ENCODE results near the gene TBC1D22A.

Gene TBC1D22A

DNA sequence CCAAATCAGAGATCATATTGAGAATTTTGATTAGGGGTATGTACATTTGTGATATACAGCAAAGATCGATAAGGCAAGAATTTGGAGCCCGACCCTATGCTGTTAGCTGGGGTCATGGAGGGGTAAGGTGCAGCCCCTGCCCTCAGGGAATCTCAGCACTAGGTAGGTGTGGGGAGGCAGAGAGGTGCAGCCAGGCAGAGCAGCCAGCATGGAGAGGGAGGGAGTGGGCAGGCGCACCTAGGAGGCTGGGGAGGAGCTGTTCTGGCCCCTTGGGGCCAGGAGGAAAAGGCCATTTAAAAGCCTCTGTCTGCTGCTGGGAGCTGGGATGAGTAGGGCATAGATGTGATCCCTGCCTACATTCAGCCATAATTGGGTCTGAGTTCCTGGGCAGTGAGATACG, 293.0 kb downstream of the TBC1D22A start:
- Histone ChIP-seq H3K27me3 (replicated peaks; ENCODE audit: control insufficient read depth, insufficient read depth, low read length, poor library complexity, severe bottlenecking) (no peaks in the 10 kb centered on the region), H3K4me1 (ENCODE audit: control insufficient read depth, insufficient read depth, low read length, poor library complexity, severe bottlenecking) (no peaks in the 10 kb centered on the region), H3K27ac (ENCODE audit: insufficient read depth, low read length, poor library complexity, severe bottlenecking) (no peak overlapping the region), H3K9me3 (ENCODE audit: control insufficient read depth, low read length) (no peaks in the 10 kb centered on the region), H3K36me3 (ENCODE audit: control insufficient read depth, insufficient read depth, low read length) (peaks cover 6% of the 10 kb centered on the region), H3K4me3 (ENCODE audit: insufficient read depth, low read depth, low read length, poor library complexity, severe bottlenecking) (no peak overlapping the region)
- DNase-seq: no peak

DNA sequence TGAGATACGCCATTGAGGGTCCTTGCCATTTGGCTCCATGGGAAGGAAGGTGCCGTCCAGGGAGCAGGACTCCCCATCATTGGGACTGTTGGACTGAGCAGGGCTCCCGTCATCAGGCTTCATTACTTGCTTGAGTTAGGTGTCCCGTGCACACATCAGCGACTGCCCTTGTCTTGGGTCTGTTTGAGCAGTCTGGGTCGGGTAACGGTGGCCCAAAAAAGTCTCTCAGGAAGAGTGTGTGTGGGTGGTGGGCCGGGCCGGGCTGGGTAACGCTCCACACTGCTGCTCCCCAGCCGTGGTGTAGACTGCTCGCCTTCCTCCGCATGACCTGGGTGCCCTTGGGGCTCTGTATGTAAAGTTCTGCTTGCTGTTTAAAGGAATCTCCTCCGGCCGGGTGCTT, 293.5 kb downstream of the TBC1D22A start:
- no peaks in the 10 kb centered on the region for H3K9me3 ChIP-seq (ENCODE audit: control insufficient read depth, low read length)
- H3K27me3 ChIP-seq (replicated peaks; ENCODE audit: control insufficient read depth, insufficient read depth, low read length, poor library complexity, severe bottlenecking): no peaks in the 10 kb centered on the region
- no peak for DNase-seq
- H3K4me1 ChIP-seq (ENCODE audit: control insufficient read depth, insufficient read depth, low read length, poor library complexity, severe bottlenecking): no peaks in the 10 kb centered on the region
- peaks cover 8% of the 10 kb centered on the region for H3K36me3 ChIP-seq (ENCODE audit: control insufficient read depth, insufficient read depth, low read length)
- no peak overlapping the region for H3K4me3 ChIP-seq (ENCODE audit: insufficient read depth, low read depth, low read length, poor library complexity, severe bottlenecking)
- H3K27ac ChIP-seq (ENCODE audit: insufficient read depth, low read length, poor library complexity, severe bottlenecking): no peak overlapping the region

DNA sequence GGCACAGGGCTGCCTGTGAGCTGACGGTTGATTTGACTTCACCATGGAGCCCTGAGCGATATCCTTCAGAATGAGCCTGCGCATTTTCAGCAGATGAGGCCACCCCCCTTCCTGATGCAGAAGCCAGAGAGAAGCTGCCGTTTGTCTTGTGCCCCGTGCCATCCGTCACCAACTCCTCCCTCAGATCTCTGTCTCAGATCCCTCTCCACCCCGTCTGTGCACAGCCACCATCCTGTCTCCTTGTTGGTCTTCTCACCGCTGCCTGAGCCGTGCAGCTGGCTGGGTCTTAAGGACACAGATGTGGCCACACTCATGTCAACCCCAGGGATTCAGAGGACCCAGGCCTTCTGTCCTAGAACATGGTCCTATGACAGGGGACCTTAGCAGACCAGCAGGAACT, 293.9 kb downstream of the TBC1D22A start:
- Histone ChIP-seq H3K36me3 (ENCODE audit: control insufficient read depth, insufficient read depth, low read length) (peaks cover 13% of the 10 kb centered on the region), H3K9me3 (ENCODE audit: control insufficient read depth, low read length) (no peaks in the 10 kb centered on the region), H3K27me3 (replicated peaks; ENCODE audit: control insufficient read depth, insufficient read depth, low read length, poor library complexity, severe bottlenecking) (no peaks in the 10 kb centered on the region), H3K4me1 (ENCODE audit: control insufficient read depth, insufficient read depth, low read length, poor library complexity, severe bottlenecking) (no peaks in the 10 kb centered on the region), H3K4me3 (ENCODE audit: insufficient read depth, low read depth, low read length, poor library complexity, severe bottlenecking) (no peak overlapping the region), H3K27ac (ENCODE audit: insufficient read depth, low read length, poor library complexity, severe bottlenecking) (no peak overlapping the region)
- DNase-seq: no peak

DNA sequence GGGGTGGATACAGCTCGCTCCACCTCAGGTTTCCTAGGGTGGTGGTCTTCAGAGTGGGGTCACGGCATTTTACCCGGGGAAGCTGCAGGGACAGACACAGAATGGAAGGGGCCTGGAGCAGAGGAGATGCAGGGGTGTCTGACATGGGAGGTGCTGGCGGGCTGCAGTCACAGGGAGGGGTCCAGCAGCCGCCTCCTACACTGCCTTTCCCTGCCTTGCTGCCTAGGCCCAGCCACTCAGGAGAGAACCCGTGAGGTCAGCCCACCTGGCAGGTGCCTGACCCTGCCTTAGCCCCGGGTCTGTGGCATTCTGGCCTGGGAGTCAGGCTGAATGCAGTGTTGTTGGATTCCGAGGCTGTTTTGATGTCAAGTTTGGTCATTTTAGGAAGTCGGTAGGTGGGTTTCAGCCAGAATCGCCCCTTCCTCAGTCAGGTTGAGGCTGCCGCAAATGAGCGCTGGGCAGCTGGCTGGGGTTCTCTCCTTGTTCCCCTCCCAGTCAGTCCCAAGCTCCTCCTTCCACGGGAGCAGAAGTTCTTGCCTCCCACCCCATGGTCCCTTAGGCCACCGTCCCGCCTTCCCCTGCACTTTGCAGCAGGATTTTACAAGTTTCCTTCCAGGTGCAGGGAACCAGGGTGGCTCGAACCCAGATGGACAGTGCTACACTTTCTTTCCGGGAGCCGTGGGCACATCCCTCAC, 294.5 kb downstream of the TBC1D22A start:
- no peak for DNase-seq
- peaks cover 13% of the 10 kb centered on the region for H3K36me3 ChIP-seq (ENCODE audit: control insufficient read depth, insufficient read depth, low read length)
- no peaks in the 10 kb centered on the region for H3K27me3 ChIP-seq (replicated peaks; ENCODE audit: control insufficient read depth, insufficient read depth, low read length, poor library complexity, severe bottlenecking)
- no peak overlapping the region for H3K4me3 ChIP-seq (ENCODE audit: insufficient read depth, low read depth, low read length, poor library complexity, severe bottlenecking)
- no peaks in the 10 kb centered on the region for H3K9me3 ChIP-seq (ENCODE audit: control insufficient read depth, low read length)
- no peak overlapping the region for H3K27ac ChIP-seq (ENCODE audit: insufficient read depth, low read length, poor library complexity, severe bottlenecking)
- no peaks in the 10 kb centered on the region for H3K4me1 ChIP-seq (ENCODE audit: control insufficient read depth, insufficient read depth, low read length, poor library complexity, severe bottlenecking)

DNA sequence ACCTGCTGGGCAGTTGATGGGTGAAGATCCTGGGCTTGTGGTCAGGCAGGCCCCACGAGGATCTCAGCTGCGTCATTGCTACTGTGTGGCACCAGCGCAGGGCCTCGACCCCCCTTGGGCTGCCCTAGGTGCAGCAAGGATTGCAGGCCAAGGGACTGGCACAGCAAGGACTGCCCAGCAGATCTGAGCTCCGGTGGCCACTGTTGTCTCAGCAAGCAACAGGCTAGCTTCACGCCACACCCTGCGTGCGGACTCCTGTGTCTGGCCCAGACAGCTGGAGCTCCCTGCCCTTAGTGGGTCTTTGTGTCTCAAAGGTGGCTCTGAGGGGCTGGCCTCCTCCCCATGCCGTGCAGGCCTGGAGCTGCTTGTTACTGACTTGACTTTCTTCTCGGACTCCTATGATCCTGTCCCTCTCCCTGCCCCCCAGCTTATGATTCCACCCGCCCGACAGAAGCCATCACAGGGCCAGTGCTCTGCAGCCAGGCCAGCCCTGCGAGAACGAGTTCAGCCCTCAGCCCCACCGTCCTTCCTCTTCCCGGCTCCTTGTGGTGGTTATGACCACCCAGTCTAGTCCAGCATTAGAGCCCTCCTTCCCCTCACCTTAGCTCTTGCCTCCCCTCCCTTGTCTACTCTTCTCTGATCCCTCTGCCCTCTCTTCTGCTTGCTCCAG, 295.6 kb downstream of the TBC1D22A start:
- H3K4me1 ChIP-seq (ENCODE audit: control insufficient read depth, insufficient read depth, low read length, poor library complexity, severe bottlenecking): no peaks in the 10 kb centered on the region
- no peaks in the 10 kb centered on the region for H3K27me3 ChIP-seq (replicated peaks; ENCODE audit: control insufficient read depth, insufficient read depth, low read length, poor library complexity, severe bottlenecking)
- DNase-seq: no peak
- peaks cover 18% of the 10 kb centered on the region for H3K36me3 ChIP-seq (ENCODE audit: control insufficient read depth, insufficient read depth, low read length)
- no peaks in the 10 kb centered on the region for H3K9me3 ChIP-seq (ENCODE audit: control insufficient read depth, low read length)
- H3K4me3 ChIP-seq (ENCODE audit: insufficient read depth, low read depth, low read length, poor library complexity, severe bottlenecking): no peak overlapping the region
- H3K27ac ChIP-seq (ENCODE audit: insufficient read depth, low read length, poor library complexity, severe bottlenecking): no peak overlapping the region

GRCh38 chr22:47059076-47059475, 296.6 kb downstream of the TBC1D22A start:
- H3K36me3 ChIP-seq (ENCODE audit: control insufficient read depth, insufficient read depth, low read length): peaks cover 12% of the 10 kb centered on the region
- no peak overlapping the region for H3K4me3 ChIP-seq (ENCODE audit: insufficient read depth, low read depth, low read length, poor library complexity, severe bottlenecking)
- H3K4me1 ChIP-seq (ENCODE audit: control insufficient read depth, insufficient read depth, low read length, poor library complexity, severe bottlenecking): no peaks in the 10 kb centered on the region

GRCh38 chr22:47059701-47060161, 297.3 kb downstream of the TBC1D22A start:
- Histone ChIP-seq H3K4me3 (ENCODE audit: insufficient read depth, low read depth, low read length, poor library complexity, severe bottlenecking) (no peak overlapping the region), H3K27ac (ENCODE audit: insufficient read depth, low read length, poor library complexity, severe bottlenecking) (no peak overlapping the region), H3K4me1 (ENCODE audit: control insufficient read depth, insufficient read depth, low read length, poor library complexity, severe bottlenecking) (no peaks in the 10 kb centered on the region), H3K36me3 (ENCODE audit: control insufficient read depth, insufficient read depth, low read length) (peaks cover 12% of the 10 kb centered on the region), H3K27me3 (replicated peaks; ENCODE audit: control insufficient read depth, insufficient read depth, low read length, poor library complexity, severe bottlenecking) (no peaks in the 10 kb centered on the region), H3K9me3 (ENCODE audit: control insufficient read depth, low read length) (no peaks in the 10 kb centered on the region)
- no peak for DNase-seq

More at GRCh38 chr22:47059076-47059475, 296.6 kb downstream of the TBC1D22A start:
- H3K27ac ChIP-seq (ENCODE audit: insufficient read depth, low read length, poor library complexity, severe bottlenecking): no peak overlapping the region
- no peak for DNase-seq
- no peaks in the 10 kb centered on the region for H3K9me3 ChIP-seq (ENCODE audit: control insufficient read depth, low read length)
- H3K27me3 ChIP-seq (replicated peaks; ENCODE audit: control insufficient read depth, insufficient read depth, low read length, poor library complexity, severe bottlenecking): no peaks in the 10 kb centered on the region

DNA sequence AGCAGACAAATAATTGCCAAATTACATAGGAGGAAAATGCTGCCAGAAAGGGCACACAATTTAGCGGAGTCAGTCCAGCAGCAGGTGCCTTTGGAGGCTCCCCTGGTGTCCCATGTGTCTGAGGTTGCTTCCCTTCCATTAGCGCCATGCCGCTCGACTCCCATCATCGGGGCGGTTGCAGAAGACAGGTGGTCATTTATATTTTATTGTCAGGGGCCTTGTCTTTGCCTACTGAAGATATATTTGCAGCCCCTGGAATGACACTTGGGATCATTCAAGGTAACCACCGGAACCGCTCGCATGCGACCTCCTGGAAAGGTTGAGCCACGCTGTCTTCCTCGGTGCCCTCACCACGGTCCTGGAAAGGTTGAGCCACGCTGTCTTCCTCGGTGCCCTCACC, 298.3 kb downstream of the TBC1D22A start:
- Histone ChIP-seq H3K36me3 (ENCODE audit: control insufficient read depth, insufficient read depth, low read length) (peaks cover 12% of the 10 kb centered on the region), H3K9me3 (ENCODE audit: control insufficient read depth, low read length) (no peaks in the 10 kb centered on the region), H3K27me3 (replicated peaks; ENCODE audit: control insufficient read depth, insufficient read depth, low read length, poor library complexity, severe bottlenecking) (no peaks in the 10 kb centered on the region), H3K4me1 (ENCODE audit: control insufficient read depth, insufficient read depth, low read length, poor library complexity, severe bottlenecking) (no peaks in the 10 kb centered on the region), H3K27ac (ENCODE audit: insufficient read depth, low read length, poor library complexity, severe bottlenecking) (no peak overlapping the region), H3K4me3 (ENCODE audit: insufficient read depth, low read depth, low read length, poor library complexity, severe bottlenecking) (no peak overlapping the region)
- DNase-seq: no peak

DNA sequence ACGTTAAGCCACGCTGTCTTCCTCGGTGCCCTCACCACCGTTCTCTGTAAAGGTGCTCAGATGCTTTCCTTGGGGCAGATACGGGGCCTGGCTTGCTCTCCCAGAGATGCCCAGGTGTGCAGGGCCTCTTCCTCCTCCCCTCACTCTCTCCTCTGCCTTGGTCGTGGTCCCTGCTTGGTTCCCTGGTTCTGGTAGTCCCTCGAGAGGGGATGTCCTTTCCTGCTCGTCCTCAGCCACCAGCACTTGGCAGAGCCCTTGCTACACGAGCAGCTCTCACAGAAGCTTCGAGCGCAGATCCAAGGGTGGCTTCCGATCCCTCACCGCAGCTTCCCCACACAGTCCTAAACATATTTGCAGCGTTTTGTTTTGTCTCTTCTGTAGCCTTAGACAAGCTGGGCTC, 298.8 kb downstream of the TBC1D22A start:
- peaks cover 12% of the 10 kb centered on the region for H3K36me3 ChIP-seq (ENCODE audit: control insufficient read depth, insufficient read depth, low read length)
- DNase-seq: no peak

GRCh38 chr22:47062126-47062525, 299.7 kb downstream of the TBC1D22A start:
- Histone ChIP-seq H3K4me1 (ENCODE audit: control insufficient read depth, insufficient read depth, low read length, poor library complexity, severe bottlenecking) (no peaks in the 10 kb centered on the region), H3K36me3 (ENCODE audit: control insufficient read depth, insufficient read depth, low read length) (peaks cover 12% of the 10 kb centered on the region), H3K27ac (ENCODE audit: insufficient read depth, low read length, poor library complexity, severe bottlenecking) (no peak overlapping the region), H3K27me3 (replicated peaks; ENCODE audit: control insufficient read depth, insufficient read depth, low read length, poor library complexity, severe bottlenecking) (no peaks in the 10 kb centered on the region), H3K9me3 (ENCODE audit: control insufficient read depth, low read length) (no peaks in the 10 kb centered on the region), H3K4me3 (ENCODE audit: insufficient read depth, low read depth, low read length, poor library complexity, severe bottlenecking) (no peak overlapping the region)
- no peak for DNase-seq

More for the DNA sequence above, 298.8 kb downstream of the TBC1D22A start:
- H3K9me3 ChIP-seq (ENCODE audit: control insufficient read depth, low read length): no peaks in the 10 kb centered on the region
- H3K4me1 ChIP-seq (ENCODE audit: control insufficient read depth, insufficient read depth, low read length, poor library complexity, severe bottlenecking): no peaks in the 10 kb centered on the region
- H3K4me3 ChIP-seq (ENCODE audit: insufficient read depth, low read depth, low read length, poor library complexity, severe bottlenecking): no peak overlapping the region
- H3K27me3 ChIP-seq (replicated peaks; ENCODE audit: control insufficient read depth, insufficient read depth, low read length, poor library complexity, severe bottlenecking): no peaks in the 10 kb centered on the region
- no peak overlapping the region for H3K27ac ChIP-seq (ENCODE audit: insufficient read depth, low read length, poor library complexity, severe bottlenecking)

Measured in effector memory CD4-positive, alpha-beta T cell (primary cell).